Liver (tissue), 9 donors: ENCODE results near the gene SMOC1. TPM values are rescaled to one million over a fixed set of nuclear protein-coding genes. Genes with fewer than 3 reads are reported as not detected.
A peak's percentile ranks its signal among the peaks of the same experiment; 100 is the strongest.

Experiments used
- DNase-seq: peaks from one replicate; pipeline ENCODE4 v3.0.0-alpha.2; 2017; ENCODE audit warnings: low spot score
- H3K27ac ChIP-seq, 2 donors: one replicate each; pipeline ENCODE4 v1.7.0; 2013; ENCODE audit warnings: inconsistent platforms in 2 of 2, low read length in 2 of 2, control low read depth in 1 of 2, low read depth in 1 of 2, mild to moderate bottlenecking in 1 of 2
- H3K27me3 ChIP-seq, 4 donors: one replicate each; pipeline versions ENCODE4 v1.6.1 to v1.7.0; 2013; ENCODE audit warnings: low read length in 3 of 4, inconsistent platforms in 1 of 4, mild to moderate bottlenecking in 1 of 4, moderate library complexity in 1 of 4; ENCODE audit not compliant: control insufficient read depth in 4 of 4, insufficient read depth in 4 of 4
- H3K36me3 ChIP-seq, 4 donors: one replicate each; pipeline versions ENCODE4 v1.6.1 to v1.7.0; 2013; ENCODE audit warnings: low read length in 3 of 4, mild to moderate bottlenecking in 3 of 4, low read depth in 1 of 4, moderate library complexity in 1 of 4; ENCODE audit not compliant: control insufficient read depth in 4 of 4, insufficient read depth in 3 of 4
- H3K4me1 ChIP-seq, 4 donors: one replicate each; pipeline versions ENCODE4 v1.6.1 to v1.7.0; 2013; ENCODE audit warnings: low read length in 3 of 4, mild to moderate bottlenecking in 3 of 4, moderate library complexity in 1 of 4; ENCODE audit not compliant: control insufficient read depth in 4 of 4, insufficient read depth in 4 of 4
- H3K4me3 ChIP-seq, 3 donors: one replicate each; pipeline versions ENCODE4 v1.6.1 to v1.7.0; 2013; ENCODE audit warnings: low read length in 3 of 3, control low read depth in 1 of 3, low read depth in 1 of 3, mild to moderate bottlenecking in 1 of 3
- H3K9ac ChIP-seq, 2 donors: one replicate each; pipeline ENCODE4 v1.7.0; 2013; ENCODE audit warnings: low read length in 2 of 2, mild to moderate bottlenecking in 2 of 2, moderate library complexity in 2 of 2, control low read depth in 1 of 2, low read depth in 1 of 2
- H3K9me3 ChIP-seq, 4 donors: one replicate each; pipeline versions ENCODE4 v1.6.1 to v1.7.0; 2013; ENCODE audit warnings: low read length in 3 of 4; ENCODE audit not compliant: control insufficient read depth in 4 of 4
- ATF3 ChIP-seq: IDR thresholded peaks from 2 replicates; pipeline ENCODE4 v1.6.1; 2016; ENCODE audit warnings: antibody characterized with exemption
- CTCF ChIP-seq: fragments of 150-350 bp; IDR thresholded peaks from 2 replicates; pipeline ENCODE4 v1.5.1; 2017; ENCODE audit warnings: improper control_type of control experiment, low read depth, low read length; ENCODE audit not compliant: missing input control
- EGR1 ChIP-seq, 2 donors: IDR thresholded peaks; 2 replicates each; pipeline ENCODE4 v1.6.1; 2016 to 2018; ENCODE audit warnings: antibody characterized with exemption in 2 of 2, low read depth in 2 of 2
- FOXA1 ChIP-seq: IDR thresholded peaks from 2 replicates; pipeline ENCODE4 v1.6.1; 2016; ENCODE audit warnings: antibody characterized with exemption
- FOXA2 ChIP-seq: IDR thresholded peaks from 2 replicates; pipeline ENCODE4 v1.6.1; 2016; ENCODE audit warnings: antibody characterized with exemption
- GABPA ChIP-seq, 2 donors: IDR thresholded peaks in 1 of 2; conservative IDR thresholded peaks in 1 of 2; 2 replicates each; pipeline ENCODE4 v1.6.1; 2016; ENCODE audit warnings: antibody characterized with exemption in 2 of 2, mild to moderate bottlenecking in 1 of 2, moderate library complexity in 1 of 2
- HNF4A ChIP-seq, 2 donors: conservative IDR thresholded peaks; 2 replicates each; pipeline ENCODE4 v1.6.1; 2016; ENCODE audit warnings: antibody characterized with exemption in 2 of 2, mild to moderate bottlenecking in 2 of 2
- HNF4G ChIP-seq: IDR thresholded peaks from 2 replicates; pipeline ENCODE4 v1.6.1; 2016; ENCODE audit warnings: antibody characterized with exemption
- JUND ChIP-seq, 2 donors: IDR thresholded peaks; 2 replicates each; pipeline ENCODE4 v1.6.1; 2016; ENCODE audit warnings: antibody characterized with exemption in 2 of 2
- MAX ChIP-seq: IDR thresholded peaks from 2 replicates; pipeline ENCODE4 v1.6.1; 2016; ENCODE audit warnings: antibody characterized with exemption
- NR2F2 ChIP-seq: IDR thresholded peaks from 2 replicates; pipeline ENCODE4 v1.6.1; 2016; ENCODE audit warnings: antibody characterized with exemption
- RAD21 ChIP-seq, 2 donors: IDR thresholded peaks; 2 replicates each; pipeline ENCODE4 v1.6.1; 2016; ENCODE audit warnings: antibody characterized with exemption in 2 of 2, mild to moderate bottlenecking in 2 of 2
- RXRA ChIP-seq, 2 donors: IDR thresholded peaks; 2 replicates each; pipeline ENCODE4 v1.6.1; 2017 to 2018; ENCODE audit warnings: antibody characterized with exemption in 2 of 2, mild to moderate bottlenecking in 1 of 2
- SP1 ChIP-seq: IDR thresholded peaks from 2 replicates; pipeline ENCODE4 v1.6.1; 2018; ENCODE audit warnings: antibody characterized with exemption, mild to moderate bottlenecking
- TAF1 ChIP-seq: conservative IDR thresholded peaks from 2 replicates; pipeline ENCODE4 v1.6.1; 2016; ENCODE audit warnings: antibody characterized with exemption, mild to moderate bottlenecking
- YY1 ChIP-seq: IDR thresholded peaks from 2 replicates; pipeline ENCODE4 v1.6.1; 2016; ENCODE audit warnings: antibody characterized with exemption, mild to moderate bottlenecking
- ZBTB33 ChIP-seq: IDR thresholded peaks from 2 replicates; pipeline ENCODE4 v1.6.1; 2016; ENCODE audit warnings: antibody characterized with exemption
- WGBS: extraction: QIAGEN DNeasy Blood & Tissue Kit; methylation state at CpG from one replicate; pipeline ENCODE4 v1.1.7; 2013; 5-methylcytosine and 5-hydroxymethylcytosine counted together
- polyA plus RNA-seq, 2 donors: library from polyadenylated mRNA; stranded (reverse) in 1 of 2; unstranded in 1 of 2; fragments of 200-250 nt in 1 of 2; fragments of >200 nt in 1 of 2; fragmentation: Nextera tagmentation in 1 of 2; extraction: Ambion mirVana in 1 of 2; gene quantifications; one replicate each; pipeline versions ENCODE4 v1.2.1 to v1.2.3, GENCODE V29; 2013 to 2015
- total RNA-seq, 2 donors: library from RNA; depleted of rRNA; stranded (reverse); fragments of >200 nt; gene quantifications; one replicate each; pipeline ENCODE4 v1.2.3, GENCODE V29; 2014
- TF ChIP-seq, protein P1 (sequence below): IDR thresholded peaks from 2 replicates; pipeline ENCODE4 v1.6.1; 2016; ENCODE audit warnings: antibody characterized with exemption, mild to moderate bottlenecking
- donor health status: healthy.
- donor health status: healthy.
- donor health status: healthy.
- donor health status: healthy.
- donor health status: healthy.

SMOC1 gene
- total and polyA plus RNA-seq, 4 donors: 11.2 to 43.7 (median 27.4) TPM

DNA sequence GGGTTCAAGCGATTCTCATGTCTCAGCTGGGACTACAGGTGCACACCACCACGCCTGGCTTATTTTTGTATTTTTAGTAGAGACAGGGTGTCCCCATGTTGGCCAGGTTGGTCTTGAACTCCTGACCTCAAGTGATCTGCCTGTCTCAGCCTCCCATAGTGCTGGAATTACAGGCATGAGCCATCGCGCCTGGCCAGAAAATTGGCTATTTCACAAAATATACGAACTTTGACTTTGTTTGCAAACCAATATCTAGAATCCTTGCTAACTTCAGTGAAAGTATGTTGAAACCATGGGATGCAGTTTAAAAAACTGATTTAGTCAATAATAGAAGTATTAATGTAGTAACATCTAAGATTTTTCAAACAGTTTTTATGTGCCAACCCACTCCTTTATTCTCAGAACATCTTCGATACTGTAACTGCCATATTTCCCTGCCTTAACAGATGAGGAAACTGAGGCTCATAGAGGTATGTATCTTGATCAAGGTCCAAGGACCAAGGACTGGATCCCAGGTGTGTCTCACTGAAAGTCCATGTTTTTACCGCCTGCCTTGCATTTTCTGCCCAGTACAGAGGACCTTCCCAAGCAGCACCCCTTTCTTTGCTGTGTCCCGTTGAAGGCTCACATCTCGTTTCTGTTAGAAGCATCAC, 54.5 kb downstream of the SMOC1 start:
- Histone ChIP-seq H3K27ac (peak overlapping the region; percentile 4 to 22), H3K9me3 (no peaks in the 10 kb centered on the region), H3K36me3 (peaks cover 0 to 3% (median 0%) of the 10 kb centered on the region in 4 donors), H3K4me1 (peaks cover 13 to 49% (median 40%) of the 10 kb centered on the region in 4 donors), H3K9ac (no peak overlapping the region), H3K4me3 (no peak overlapping the region), H3K27me3 (no peaks in the 10 kb centered on the region)
- no peak for DNase-seq
- WGBS: 44% methylated on average over 9 of the region's 9 CpGs
- TF ChIP-seq SP1 (peak; percentile 88), FOXA1 (no peak), NR2F2 (peak; percentile 59), FOXA2 (peak; percentile 48), CTCF (no peak), HNF4A (conservative IDR thresholded peaks at IDR 0.05) (peak; percentile 90 to 93), TAF1 (no peak), ATF3 (peak; percentile 44), MAX (peak; percentile 75), HNF4G (peak; percentile 77), RXRA (IDR thresholded peaks at IDR 0.05) (peak; percentile 88 to 95), YY1 (peak; percentile 84), GABPA (IDR thresholded peaks at IDR 0.05 in 1 of 2, conservative IDR thresholded peaks at IDR 0.05 in 1 of 2) (no peak), RAD21 (IDR thresholded peaks at IDR 0.05) (peak; percentile 57 to 65), JUND (IDR thresholded peaks at IDR 0.05) (peak; percentile 42 to 80), EGR1 (IDR thresholded peaks at IDR 0.05; ENCODE audit: low read depth in 2 of 2) (peak in 1 of 2 donors; percentile 52), ZBTB33 (peak; percentile 70)
- TF ChIP-seq, protein P1, sequence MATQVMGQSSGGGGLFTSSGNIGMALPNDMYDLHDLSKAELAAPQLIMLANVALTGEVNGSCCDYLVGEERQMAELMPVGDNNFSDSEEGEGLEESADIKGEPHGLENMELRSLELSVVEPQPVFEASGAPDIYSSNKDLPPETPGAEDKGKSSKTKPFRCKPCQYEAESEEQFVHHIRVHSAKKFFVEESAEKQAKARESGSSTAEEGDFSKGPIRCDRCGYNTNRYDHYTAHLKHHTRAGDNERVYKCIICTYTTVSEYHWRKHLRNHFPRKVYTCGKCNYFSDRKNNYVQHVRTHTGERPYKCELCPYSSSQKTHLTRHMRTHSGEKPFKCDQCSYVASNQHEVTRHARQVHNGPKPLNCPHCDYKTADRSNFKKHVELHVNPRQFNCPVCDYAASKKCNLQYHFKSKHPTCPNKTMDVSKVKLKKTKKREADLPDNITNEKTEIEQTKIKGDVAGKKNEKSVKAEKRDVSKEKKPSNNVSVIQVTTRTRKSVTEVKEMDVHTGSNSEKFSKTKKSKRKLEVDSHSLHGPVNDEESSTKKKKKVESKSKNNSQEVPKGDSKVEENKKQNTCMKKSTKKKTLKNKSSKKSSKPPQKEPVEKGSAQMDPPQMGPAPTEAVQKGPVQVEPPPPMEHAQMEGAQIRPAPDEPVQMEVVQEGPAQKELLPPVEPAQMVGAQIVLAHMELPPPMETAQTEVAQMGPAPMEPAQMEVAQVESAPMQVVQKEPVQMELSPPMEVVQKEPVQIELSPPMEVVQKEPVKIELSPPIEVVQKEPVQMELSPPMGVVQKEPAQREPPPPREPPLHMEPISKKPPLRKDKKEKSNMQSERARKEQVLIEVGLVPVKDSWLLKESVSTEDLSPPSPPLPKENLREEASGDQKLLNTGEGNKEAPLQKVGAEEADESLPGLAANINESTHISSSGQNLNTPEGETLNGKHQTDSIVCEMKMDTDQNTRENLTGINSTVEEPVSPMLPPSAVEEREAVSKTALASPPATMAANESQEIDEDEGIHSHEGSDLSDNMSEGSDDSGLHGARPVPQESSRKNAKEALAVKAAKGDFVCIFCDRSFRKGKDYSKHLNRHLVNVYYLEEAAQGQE: peak; percentile 70
